Measurements from ENCODE around the gene LARGE1. TPM values are rescaled to one million over a fixed set of nuclear protein-coding genes. Genes with fewer than 3 reads are reported as not detected.

The LARGE1 gene
- total and polyA plus RNA-seq, 2 of the 8 experiments (the other 6 are each of a cell fraction or from before 2014, with no cell fraction given): 43.7 to 83.0 TPM

- 65% methylated on average over 1 of the region's 1 CpG; no CpG with 5 or more reads in 1 of the 2 experiments for WGBS, 2 experiments (ENCODE audit: extremely low coverage in 1 of 2, insufficient coverage in 1 of 2, insufficient read length in 1 of 2, insufficient replicate concordance in 2 of 2, low coverage in 1 of 2, low lambda C conversion rate in 2 of 2, missing lambda C conversion rate in 1 of 2)
- H2AFZ ChIP-seq (ENCODE audit: low read length): no peak overlapping the region
- peaks cover 6 to 84% of the 10 kb centered on the region in 2 experiments; a peak in 3 of 4 replicates for H3K79me2 ChIP-seq (ENCODE audit: control insufficient read depth in 1 of 2, insufficient read depth in 2 of 2, low read length in 2 of 2)
- no peak overlapping the region for H2BK15ac ChIP-seq (ENCODE audit: low read length)
- H4K8ac ChIP-seq (ENCODE audit: extremely low read depth, insufficient read depth, low read length): no peak overlapping the region
- H2BK12ac ChIP-seq (ENCODE audit: low read depth, low read length): no peak overlapping the region
- H3K18ac ChIP-seq (ENCODE audit: extremely low read depth, low read length): no peak overlapping the region
- FAIRE-seq (no peak), DNase-seq (ENCODE audit: low read depth in 1 of 2, low spot score in 2 of 2) (no peak)
- no peak overlapping the region for H3K9ac ChIP-seq (replicated peaks in 1 of 4; ENCODE audit: extremely low read depth in 1 of 4, low read depth in 3 of 4, low read length in 3 of 4)
- no peak overlapping the region for H3K23ac ChIP-seq (ENCODE audit: insufficient read length)
- H3K56ac ChIP-seq (replicated peaks; ENCODE audit: insufficient read length, low read depth, low read length): no peak overlapping the region
- H3K23me2 ChIP-seq (ENCODE audit: low read depth, low read length): no peaks in the 10 kb centered on the region; the same call in 1 of the 2 replicates
- POLR2A ChIA-PET (ENCODE audit: partially characterized antibody): no interaction called here
- peaks cover 11% of the 10 kb centered on the region for H3K79me1 ChIP-seq (ENCODE audit: low read depth, low read length)
- H3K27me3 ChIP-seq (replicated peaks in 1 of 4; ENCODE audit: control insufficient read depth in 3 of 4, extremely low read depth in 1 of 4, insufficient read depth in 3 of 4, low read length in 3 of 4): no peaks in the 10 kb centered on the region
- peaks cover 0 to 4% (median 2%) of the 10 kb centered on the region in 4 experiments; a peak in 3 of 7 replicates for H3K4me1 ChIP-seq (replicated peaks in 1 of 4; ENCODE audit: control insufficient read depth in 3 of 4, insufficient read depth in 4 of 4, low read length in 3 of 4)
- H3K4me3 ChIP-seq (ENCODE audit: extremely low read depth in 1 of 4, insufficient read depth in 2 of 4, low read depth in 3 of 4, low read length in 4 of 4): no peak overlapping the region
- H4K20me1 ChIP-seq (replicated peaks in 1 of 2; ENCODE audit: control insufficient read depth in 1 of 2, insufficient read depth in 2 of 2, low read length in 2 of 2): peaks cover 2 to 8% of the 10 kb centered on the region in 2 experiments
- H3K9me3 ChIP-seq (ENCODE audit: insufficient read depth in 2 of 2, low read depth in 1 of 2, low read length in 1 of 2): peaks cover 0 to 3% of the 10 kb centered on the region in 2 experiments; a peak in 1 of 4 replicates
- H3K4ac ChIP-seq (replicated peaks; ENCODE audit: insufficient read length, low read depth, low read length): no peak overlapping the region
- H2BK20ac ChIP-seq (ENCODE audit: low read length): no peak overlapping the region
- peaks cover 0 to 6% (median 0%) of the 10 kb centered on the region in 4 experiments; a peak in 2 of 8 replicates for H3K36me3 ChIP-seq (ENCODE audit: control insufficient read depth in 2 of 4, insufficient read depth in 4 of 4, low read length in 3 of 4)
- CTCF ChIA-PET (ENCODE audit: partially characterized antibody): interaction anchor here (0.5 to 0.7 kb wide), 2 partner anchors 44 to 123 kb away, joined by 3 to 5 read pairs; no protein-coding TSS in a partner anchor
- H3K14ac ChIP-seq (ENCODE audit: insufficient read length): no peak overlapping the region
- H4K5ac ChIP-seq (ENCODE audit: insufficient read length, low read depth, low read length): no peak overlapping the region
- H3K27ac ChIP-seq (ENCODE audit: low read depth, low read length): no peak overlapping the region
- no peak overlapping the region for H2BK120ac ChIP-seq (replicated peaks; ENCODE audit: low read depth, low read length)
- H3K4me2 ChIP-seq (ENCODE audit: insufficient read depth in 1 of 2, low read depth in 2 of 2, low read length in 2 of 2): no peak overlapping the region
- H2BK5ac ChIP-seq (ENCODE audit: low read depth, low read length): no peak overlapping the region
- no peak overlapping the region for H4K91ac ChIP-seq (replicated peaks; ENCODE audit: insufficient read length, low read length)
- no peak overlapping the region for H2AK5ac ChIP-seq (ENCODE audit: low read depth, low read length)
- TF ChIP-seq USF2 (IDR thresholded peaks at IDR 0.05; ENCODE audit: low read length) (no peak), EGR1 (IDR thresholded peaks at IDR 0.05; ENCODE audit: borderline replicate concordance, low read depth, low read length) (no peak), PHF8 (conservative IDR thresholded peaks at IDR 0.05; ENCODE audit: low read depth, low read length) (no peak), KDM5A (IDR thresholded peaks at IDR 0.05; ENCODE audit: low read length) (no peak), SIX5 (IDR thresholded peaks at IDR 0.05; ENCODE audit: low read depth, low read length) (no peak), SP2 (IDR thresholded peaks at IDR 0.05; ENCODE audit: low read length) (no peak), YY1 (IDR thresholded peaks at IDR 0.05; ENCODE audit: low read depth, low read length) (no peak), TAF1 (IDR thresholded peaks at IDR 0.05; ENCODE audit: low read depth, low read length) (no peak), RNF2 (IDR thresholded peaks at IDR 0.05; ENCODE audit: borderline replicate concordance, low read depth, low read length, missing control alignments, poor library complexity, severe bottlenecking) (no peak), EP300 (IDR thresholded peaks at IDR 0.05; ENCODE audit: borderline replicate concordance in 1 of 2, low read depth in 2 of 2, low read length in 2 of 2) (no peak), POLR2AphosphoS5 (IDR thresholded peaks at IDR 0.05; ENCODE audit: low read depth, low read length) (no peak), TBP (IDR thresholded peaks at IDR 0.05; ENCODE audit: low read depth, low read length) (no peak), TCF12 (IDR thresholded peaks at IDR 0.05; ENCODE audit: low read depth, low read length) (no peak)
Observed at GRCh38 chr22:33710326-33710725, 209.9 kb downstream of the LARGE1 start.
